Measurements from ENCODE around the gene RGPD6. TPM values are rescaled to one million over a fixed set of nuclear protein-coding genes. Genes with fewer than 3 reads are reported as not detected.
"Not testable (repeated sequence)": the region's sequence is repeated elsewhere in the genome, so short reads cannot be mapped to it uniquely, and the experiment has no call there.

RGPD6 gene
- polyA plus RNA-seq, 1 of the 3 experiments (the other 2 are of a cell fraction): 2.0 TPM

- DNase-seq; H3K4me2 ChIP-seq; H2AFZ ChIP-seq (ENCODE audit: low read depth); H3K4me3 ChIP-seq (ENCODE audit: low read depth in 2 of 2, low read length in 1 of 2); H4K20me1 ChIP-seq (ENCODE audit: insufficient read depth); POLR2A ChIA-PET; H3K27ac ChIP-seq (ENCODE audit: low read depth in 2 of 2, low read length in 1 of 2); H3K4me1 ChIP-seq (ENCODE audit: control insufficient read depth in 1 of 2, insufficient read depth in 2 of 2, low read depth in 1 of 2, low read length in 1 of 2); CTCF ChIA-PET; H3K27me3 ChIP-seq (ENCODE audit: insufficient read depth); H3K9ac ChIP-seq; H3K36me3 ChIP-seq (replicated peaks in 1 of 2; ENCODE audit: control insufficient read depth in 1 of 2, insufficient read depth in 2 of 2, low read length in 1 of 2); H3K79me2 ChIP-seq (ENCODE audit: insufficient read depth); H3F3A ChIP-seq (replicated peaks; ENCODE audit: insufficient read depth); H3K9me2 ChIP-seq; H3K9me3 ChIP-seq: not testable (repeated sequence)
- WGBS (ENCODE audit: low lambda C conversion rate): no CpG with 5 or more reads among the region's 3 CpGs
Measured at GRCh38 chr2:110473059-110473358, 104.0 kb downstream of the RGPD6 start.

GRCh38 chr2:110472171-110473058 lies 104.6 kb downstream of the RGPD6 start, which contains the start of gene LIMS4:
Gene LIMS4 (minus strand): TSS chr2:110472816. CDS start chr2:110472778, 38 bp downstream.
- DNase-seq; H3K4me2 ChIP-seq; H3K9ac ChIP-seq; CTCF ChIA-PET; H3K4me1 ChIP-seq (ENCODE audit: control insufficient read depth in 1 of 2, insufficient read depth in 2 of 2, low read depth in 1 of 2, low read length in 1 of 2); H3K9me2 ChIP-seq; H2AFZ ChIP-seq (ENCODE audit: low read depth); H3K27me3 ChIP-seq (ENCODE audit: insufficient read depth); H3K79me2 ChIP-seq (ENCODE audit: insufficient read depth); H3F3A ChIP-seq (replicated peaks; ENCODE audit: insufficient read depth); H3K4me3 ChIP-seq (ENCODE audit: low read depth in 2 of 2, low read length in 1 of 2); H3K36me3 ChIP-seq (replicated peaks in 1 of 2; ENCODE audit: control insufficient read depth in 1 of 2, insufficient read depth in 2 of 2, low read length in 1 of 2); POLR2A ChIA-PET; H4K20me1 ChIP-seq (ENCODE audit: insufficient read depth); H3K9me3 ChIP-seq; H3K27ac ChIP-seq (ENCODE audit: low read depth in 2 of 2, low read length in 1 of 2): not testable (repeated sequence)
- no CpG with 5 or more reads among the region's 29 CpGs for WGBS (ENCODE audit: low lambda C conversion rate)

- H3K27me3 ChIP-seq (ENCODE audit: insufficient read depth); H3K9me3 ChIP-seq; H3K9me2 ChIP-seq; H3K27ac ChIP-seq (ENCODE audit: low read depth in 2 of 2, low read length in 1 of 2); H3K4me1 ChIP-seq (ENCODE audit: control insufficient read depth in 1 of 2, insufficient read depth in 2 of 2, low read depth in 1 of 2, low read length in 1 of 2); H3F3A ChIP-seq (replicated peaks; ENCODE audit: insufficient read depth); H3K4me2 ChIP-seq; POLR2A ChIA-PET; H3K79me2 ChIP-seq (ENCODE audit: insufficient read depth); H3K9ac ChIP-seq; DNase-seq; H2AFZ ChIP-seq (ENCODE audit: low read depth); CTCF ChIA-PET; H3K4me3 ChIP-seq (ENCODE audit: low read depth in 2 of 2, low read length in 1 of 2); H3K36me3 ChIP-seq (replicated peaks in 1 of 2; ENCODE audit: control insufficient read depth in 1 of 2, insufficient read depth in 2 of 2, low read length in 1 of 2); H4K20me1 ChIP-seq (ENCODE audit: insufficient read depth): not testable (repeated sequence)
- WGBS (ENCODE audit: low lambda C conversion rate): no CpG with 5 or more reads among the region's 7 CpGs
Measured at GRCh38 chr2:110468921-110469320, 108.1 kb downstream of the RGPD6 start.

GRCh38 chr2:110465312-110465711 lies 111.7 kb downstream of the RGPD6 start:
- CTCF ChIA-PET; H3K27ac ChIP-seq (ENCODE audit: low read depth in 2 of 2, low read length in 1 of 2); H4K20me1 ChIP-seq (ENCODE audit: insufficient read depth); DNase-seq; H3K79me2 ChIP-seq (ENCODE audit: insufficient read depth); H3K9me2 ChIP-seq; H3K27me3 ChIP-seq (ENCODE audit: insufficient read depth); POLR2A ChIA-PET; H3F3A ChIP-seq (replicated peaks; ENCODE audit: insufficient read depth); H3K9me3 ChIP-seq; H3K9ac ChIP-seq; H3K4me2 ChIP-seq; H3K4me1 ChIP-seq (ENCODE audit: control insufficient read depth in 1 of 2, insufficient read depth in 2 of 2, low read depth in 1 of 2, low read length in 1 of 2); H3K36me3 ChIP-seq (replicated peaks in 1 of 2; ENCODE audit: control insufficient read depth in 1 of 2, insufficient read depth in 2 of 2, low read length in 1 of 2); H3K4me3 ChIP-seq (ENCODE audit: low read depth in 2 of 2, low read length in 1 of 2); H2AFZ ChIP-seq (ENCODE audit: low read depth): not testable (repeated sequence)
- WGBS (ENCODE audit: low lambda C conversion rate): no CpG with 5 or more reads among the region's 8 CpGs

Small RNA genes lying within 50 kb of the gene (small RNA-seq; reads per million reads assigned to genes)
- gene AC108938.1: 0 reads per million in 7 experiments

Other genes with a start within 250 kb of the RGPD6 start
- 9.6 and 10.7 TPM in 2 replicates for gene LIMS4, start 104.4 kb downstream of the RGPD6 start, polyA plus RNA-seq (2012; rRNA removed)
- 9.0 and 10.9 TPM in 2 replicates for gene BUB1, start 100.8 kb upstream of the RGPD6 start, polyA plus RNA-seq (2012; rRNA removed)
- not detected in 2 replicates for gene ACOXL, start 155.4 kb upstream of the RGPD6 start, polyA plus RNA-seq (2012; rRNA removed)